ENCODE data around the gene PARD6G.
"Not testable (repeated sequence)": the region's sequence is repeated elsewhere in the genome, so short reads cannot be mapped to it uniquely, and the experiment has no call there.

PARD6G gene

DNA sequence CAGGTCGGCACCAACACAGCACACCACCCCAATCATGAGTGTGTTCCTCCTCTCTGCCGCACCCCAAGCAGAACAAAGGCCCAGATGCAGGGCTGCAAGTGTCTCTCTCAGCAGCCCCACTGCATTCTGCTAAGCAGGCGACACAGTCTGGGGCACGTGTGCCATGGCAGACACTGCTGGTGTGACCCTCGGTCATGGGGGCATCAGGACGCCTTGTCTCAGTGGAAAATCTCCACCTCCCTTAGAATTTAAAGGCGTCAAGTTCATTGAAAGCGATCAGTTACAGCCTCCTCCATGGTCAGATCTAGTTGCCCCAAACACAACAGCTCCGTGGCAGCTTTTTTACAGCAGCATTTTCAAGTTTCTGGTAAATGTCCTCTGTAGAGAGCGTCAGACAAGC, 81.1 kb downstream of the PARD6G start:
- TF ChIP-seq, protein P1, sequence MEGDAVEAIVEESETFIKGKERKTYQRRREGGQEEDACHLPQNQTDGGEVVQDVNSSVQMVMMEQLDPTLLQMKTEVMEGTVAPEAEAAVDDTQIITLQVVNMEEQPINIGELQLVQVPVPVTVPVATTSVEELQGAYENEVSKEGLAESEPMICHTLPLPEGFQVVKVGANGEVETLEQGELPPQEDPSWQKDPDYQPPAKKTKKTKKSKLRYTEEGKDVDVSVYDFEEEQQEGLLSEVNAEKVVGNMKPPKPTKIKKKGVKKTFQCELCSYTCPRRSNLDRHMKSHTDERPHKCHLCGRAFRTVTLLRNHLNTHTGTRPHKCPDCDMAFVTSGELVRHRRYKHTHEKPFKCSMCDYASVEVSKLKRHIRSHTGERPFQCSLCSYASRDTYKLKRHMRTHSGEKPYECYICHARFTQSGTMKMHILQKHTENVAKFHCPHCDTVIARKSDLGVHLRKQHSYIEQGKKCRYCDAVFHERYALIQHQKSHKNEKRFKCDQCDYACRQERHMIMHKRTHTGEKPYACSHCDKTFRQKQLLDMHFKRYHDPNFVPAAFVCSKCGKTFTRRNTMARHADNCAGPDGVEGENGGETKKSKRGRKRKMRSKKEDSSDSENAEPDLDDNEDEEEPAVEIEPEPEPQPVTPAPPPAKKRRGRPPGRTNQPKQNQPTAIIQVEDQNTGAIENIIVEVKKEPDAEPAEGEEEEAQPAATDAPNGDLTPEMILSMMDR (IDR thresholded peaks at IDR 0.05): no peak
- H3K36me3 Mint-ChIP-seq (ENCODE audit: low read depth): peaks cover 72% of the 10 kb centered on the region
- H3K27me3 Mint-ChIP-seq (ENCODE audit: low read depth, poor library complexity): peaks cover 3% of the 10 kb centered on the region
- no peak overlapping the region for H3K27ac Mint-ChIP-seq
- no peak for DNase-seq
- H3K9me3 Mint-ChIP-seq: peaks cover 48% of the 10 kb centered on the region
- no peak overlapping the region for H3K4me3 Mint-ChIP-seq
- peaks cover 14% of the 10 kb centered on the region for H3K4me1 Mint-ChIP-seq

DNA sequence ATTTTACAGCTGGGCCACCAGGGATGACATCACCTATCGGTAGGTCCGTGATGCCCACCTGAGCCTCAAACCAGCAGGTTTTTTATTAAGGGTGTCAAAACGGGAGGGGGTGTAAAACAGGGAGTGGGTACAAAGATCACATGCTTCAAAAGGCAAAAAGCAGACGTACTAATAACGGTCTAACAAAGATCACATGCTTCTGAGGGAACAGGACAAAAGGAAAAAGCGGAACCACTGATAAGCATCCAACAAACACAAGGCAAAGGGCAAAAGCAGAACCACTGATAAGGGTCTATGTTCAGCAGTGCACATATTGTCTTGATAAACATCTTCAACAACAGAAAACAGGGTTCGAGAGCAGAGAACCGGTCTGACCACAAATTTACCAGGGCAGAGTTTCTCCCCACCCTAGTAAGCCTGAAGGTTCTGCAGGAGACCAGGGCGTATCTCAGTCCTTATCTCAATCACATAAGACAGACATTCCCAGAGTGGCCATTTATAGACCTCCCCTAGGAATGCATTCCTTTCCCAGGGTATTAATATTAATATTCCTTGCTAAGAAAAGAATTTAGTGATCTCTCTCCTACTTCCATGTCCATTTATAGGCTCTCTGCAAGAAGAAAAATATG, 82.5 kb downstream of the PARD6G start:
- Mint-ChIP-seq H3K36me3 (ENCODE audit: low read depth) (peaks cover 75% of the 10 kb centered on the region), H3K9me3 (peaks cover 48% of the 10 kb centered on the region), H3K4me1 (peaks cover 14% of the 10 kb centered on the region)
- not testable (repeated sequence) for H3K27ac Mint-ChIP-seq; H3K4me3 Mint-ChIP-seq; H3K27me3 Mint-ChIP-seq (ENCODE audit: low read depth, poor library complexity); DNase-seq

DNA sequence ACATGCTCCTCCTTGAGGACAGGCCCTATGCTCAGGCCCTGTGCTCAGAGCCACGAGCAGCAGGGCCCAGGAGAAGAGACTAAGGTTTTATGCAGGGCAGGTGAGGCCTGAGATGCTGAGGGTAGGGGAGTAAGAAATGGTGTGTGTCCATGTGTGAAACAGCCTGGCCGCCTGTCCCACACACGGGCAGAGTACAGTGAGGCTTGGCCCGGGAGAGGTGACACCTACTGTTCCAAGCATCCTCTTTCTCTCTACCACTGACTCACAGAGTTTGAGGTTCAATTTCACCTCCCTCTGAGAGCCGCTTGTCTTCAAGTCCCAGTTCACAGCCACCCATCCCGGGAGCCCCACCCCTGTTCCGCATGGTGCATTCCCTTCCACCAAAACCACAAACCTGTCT, 84.1 kb downstream of the PARD6G start:
- Mint-ChIP-seq H3K27me3 (ENCODE audit: low read depth, poor library complexity) (peaks cover 3% of the 10 kb centered on the region), H3K9me3 (peaks cover 48% of the 10 kb centered on the region), H3K4me1 (peaks cover 8% of the 10 kb centered on the region), H3K4me3 (no peak overlapping the region), H3K36me3 (ENCODE audit: low read depth) (peaks cover 75% of the 10 kb centered on the region), H3K27ac (no peak overlapping the region)
- no peak for DNase-seq
- TF ChIP-seq, protein P1 (IDR thresholded peaks at IDR 0.05): no peak

DNA sequence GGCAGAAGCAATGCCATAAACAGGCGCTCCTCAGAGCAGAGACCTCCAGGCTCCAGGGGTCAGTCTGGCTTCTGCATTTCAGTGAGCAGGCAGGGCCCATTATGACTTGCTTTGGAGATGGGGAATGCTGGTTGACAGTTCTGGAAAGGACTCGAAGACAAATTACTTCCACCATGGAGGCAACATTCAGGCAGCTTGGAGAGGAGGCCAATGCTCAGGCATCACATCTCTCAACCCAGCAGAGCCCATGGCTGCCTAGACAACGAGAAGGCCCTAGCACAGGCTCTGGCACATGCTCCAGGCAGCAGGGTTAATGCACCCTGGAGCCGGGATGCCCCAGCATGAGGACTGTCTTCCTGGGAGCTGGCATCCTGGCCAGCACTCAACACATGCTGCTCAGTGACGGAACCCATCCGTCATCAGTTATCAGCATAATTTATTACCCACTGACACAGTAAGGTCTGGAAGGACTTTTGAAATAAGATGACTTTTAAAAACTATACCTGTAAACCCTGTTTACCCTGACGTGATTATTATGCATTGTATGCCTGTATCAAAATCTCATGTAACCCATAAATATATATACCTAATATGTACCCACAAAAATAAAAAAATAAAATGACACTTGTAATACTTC, 85.4 kb downstream of the PARD6G start:
- Mint-ChIP-seq H3K9me3 (peaks cover 45% of the 10 kb centered on the region), H3K4me1 (peaks cover 4% of the 10 kb centered on the region), H3K4me3 (no peak overlapping the region), H3K36me3 (ENCODE audit: low read depth) (peaks cover 70% of the 10 kb centered on the region), H3K27ac (no peak overlapping the region), H3K27me3 (ENCODE audit: low read depth, poor library complexity) (peaks cover 3% of the 10 kb centered on the region)
- no peak for DNase-seq
- TF ChIP-seq, protein P1 (IDR thresholded peaks at IDR 0.05): no peak

DNA sequence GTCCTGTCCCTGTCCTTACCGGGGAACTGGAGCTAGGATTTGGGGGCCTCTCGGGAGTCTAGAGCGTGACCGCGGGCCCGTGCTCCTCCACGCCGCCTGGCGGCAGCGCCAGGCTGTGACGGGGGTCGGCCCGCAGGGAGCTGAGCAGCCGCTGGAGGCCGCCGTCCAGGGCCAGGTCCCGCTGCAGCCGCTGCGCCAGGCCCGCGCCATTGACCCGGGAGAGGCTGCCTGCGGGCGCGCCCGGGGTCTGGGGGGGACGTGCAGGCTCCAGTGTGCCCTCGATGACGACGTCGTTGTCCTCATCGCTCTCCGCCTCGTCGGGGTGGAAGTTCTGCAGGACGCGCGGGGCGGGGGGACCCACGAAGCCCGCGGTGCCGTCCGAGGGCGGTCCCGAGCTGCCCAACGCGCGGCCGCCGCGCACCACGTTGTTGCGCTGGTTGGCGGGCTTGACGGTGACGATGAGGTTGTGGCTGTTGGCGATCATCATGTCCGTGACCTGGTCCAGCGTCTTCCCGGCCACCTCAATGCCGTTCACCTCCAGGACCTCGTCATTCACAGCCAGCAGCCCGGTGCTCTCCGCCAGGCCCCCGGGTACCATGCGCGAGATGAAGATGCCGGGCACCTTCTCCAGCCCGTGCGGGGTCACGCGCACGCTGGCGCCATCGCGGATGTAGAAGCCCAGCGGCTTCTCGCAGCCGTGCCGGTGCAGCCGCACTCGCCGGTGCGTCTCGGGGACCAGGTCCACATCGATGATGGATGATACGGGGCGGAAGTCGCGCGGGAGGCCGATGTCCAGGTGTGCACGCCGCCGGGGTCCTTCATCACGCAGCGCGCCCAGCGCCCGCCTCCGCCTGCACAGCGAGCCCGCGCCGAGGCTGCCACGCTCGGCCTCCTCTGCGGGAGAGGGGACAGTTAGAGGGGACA, 87.3 kb downstream of the PARD6G start:
- Mint-ChIP-seq H3K9me3 (peaks cover 26% of the 10 kb centered on the region), H3K4me3 (no peak overlapping the region), H3K36me3 (ENCODE audit: low read depth) (peaks cover 54% of the 10 kb centered on the region), H3K27me3 (ENCODE audit: low read depth, poor library complexity) (peaks cover 3% of the 10 kb centered on the region), H3K4me1 (no peaks in the 10 kb centered on the region), H3K27ac (no peak overlapping the region)
- DNase-seq: no peak
- TF ChIP-seq, protein P1 (IDR thresholded peaks at IDR 0.05): no peak

DNA sequence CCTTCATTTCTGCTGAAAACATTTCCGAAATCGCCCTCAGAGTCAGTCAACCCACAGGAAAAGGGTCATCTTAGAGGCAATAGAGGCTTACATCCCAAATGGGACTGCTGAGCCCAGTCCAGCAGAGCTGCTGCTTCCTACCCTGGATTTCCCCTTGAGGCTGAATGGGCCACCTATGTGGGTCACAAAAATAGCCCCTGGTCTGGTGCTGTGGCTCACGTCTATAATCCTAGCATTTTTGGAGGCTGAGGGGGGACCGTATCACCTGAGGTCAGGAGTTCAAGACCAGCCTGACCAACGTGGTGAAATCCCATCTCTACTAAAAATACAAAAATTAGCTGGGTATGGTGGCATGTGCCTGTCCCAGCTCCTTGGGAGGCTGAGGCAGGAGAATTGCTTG, 88.9 kb downstream of the PARD6G start:
- H3K27me3 Mint-ChIP-seq (ENCODE audit: low read depth, poor library complexity): no peaks in the 10 kb centered on the region
- H3K9me3 Mint-ChIP-seq: peaks cover 11% of the 10 kb centered on the region
- H3K36me3 Mint-ChIP-seq (ENCODE audit: low read depth): peaks cover 43% of the 10 kb centered on the region
- no peak overlapping the region for H3K27ac Mint-ChIP-seq
- no peak overlapping the region for H3K4me3 Mint-ChIP-seq
- TF ChIP-seq, protein P1 (IDR thresholded peaks at IDR 0.05): no peak
- H3K4me1 Mint-ChIP-seq: no peaks in the 10 kb centered on the region
- no peak for DNase-seq
